Hippocampal formation (tissue), 2 donors: Measurements from ENCODE around the gene IL1RAPL1.
A peak's percentile ranks its signal among the peaks of the same experiment; 100 is the strongest.

Source experiments
- DNase-seq, 2 donors: peaks; one replicate each; lab custom pipeline; 2025; lab: John Stamatoyannopoulos, UW

The IL1RAPL1 gene

DNA sequence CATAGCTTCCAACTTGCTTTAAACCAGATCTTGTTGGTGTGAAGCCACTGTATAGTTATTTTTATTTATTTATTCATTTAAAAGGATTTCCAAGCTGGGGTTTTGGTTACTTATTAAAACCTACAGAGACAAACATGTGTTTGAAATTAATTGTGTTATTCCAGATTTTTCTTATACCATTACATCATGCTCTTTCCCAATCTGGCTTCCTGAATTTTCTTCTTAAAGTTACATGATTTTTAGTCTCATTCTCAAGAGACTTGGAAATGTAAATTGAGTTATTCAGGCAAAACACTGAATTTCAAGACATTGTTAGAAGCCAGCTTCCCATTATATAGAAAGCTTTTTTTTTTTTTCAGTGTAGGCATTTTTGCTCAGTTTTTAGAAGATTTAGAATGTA lies 381.9 kb downstream of the IL1RAPL1 start:
- no peak for DNase-seq

DNA sequence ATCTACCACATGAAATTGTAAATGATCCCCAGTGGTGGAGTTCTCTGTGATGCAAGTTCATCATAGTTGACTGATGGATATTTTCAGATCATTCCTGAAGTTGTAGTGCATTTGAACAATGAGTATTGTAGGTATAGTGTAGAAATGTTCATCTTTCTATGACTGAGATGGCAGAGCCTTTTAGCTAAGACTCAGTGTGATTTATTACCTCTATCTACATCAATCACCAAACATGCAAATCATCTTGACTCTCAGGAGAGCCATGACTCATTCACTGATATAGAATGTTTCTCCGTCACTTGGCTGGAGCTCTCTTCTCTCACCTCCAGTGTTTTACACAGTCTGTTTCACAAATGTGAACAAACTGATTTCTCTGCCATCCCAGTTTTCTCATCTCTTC lies 392.6 kb downstream of the IL1RAPL1 start:
- no peak for DNase-seq

DNA sequence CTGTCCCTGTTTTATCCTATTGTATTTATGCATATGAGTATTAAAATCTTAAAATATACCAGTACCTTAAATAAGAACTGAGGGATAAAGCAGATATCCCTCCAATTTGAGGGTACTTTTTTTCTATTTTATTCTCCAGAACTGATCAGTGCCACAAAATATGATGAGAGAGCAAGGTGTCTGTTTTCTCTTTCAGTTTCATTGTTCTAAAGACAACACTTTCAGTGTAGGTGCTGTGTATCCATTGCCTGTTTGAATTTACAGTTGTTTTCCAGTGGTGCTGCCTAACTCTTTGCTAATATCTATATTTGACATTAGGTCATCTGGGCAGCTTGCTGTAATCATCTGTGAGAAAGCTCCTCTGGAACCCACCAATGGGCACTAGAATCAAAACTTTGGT lies 394.7 kb downstream of the IL1RAPL1 start:
- no peak for DNase-seq

DNA sequence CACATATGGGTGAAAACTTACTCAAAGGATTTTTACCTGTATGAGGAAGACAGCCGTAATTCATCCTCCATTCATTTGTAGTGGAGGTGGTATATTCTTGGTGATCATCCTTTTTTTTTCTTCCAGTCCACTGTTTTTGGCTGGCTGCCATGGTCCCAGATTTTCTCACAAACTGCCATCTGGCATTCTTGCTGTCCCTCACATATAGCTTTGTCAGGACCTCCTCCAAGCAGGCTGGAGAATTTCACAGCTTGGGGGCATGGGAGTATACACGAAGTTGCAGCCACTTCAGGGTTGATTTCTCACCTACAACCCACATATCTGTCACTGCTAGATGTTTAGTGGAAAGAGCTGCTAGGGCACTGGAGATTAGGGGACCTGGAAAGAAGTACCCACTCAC lies 401.0 kb downstream of the IL1RAPL1 start:
- no peak for DNase-seq

DNA sequence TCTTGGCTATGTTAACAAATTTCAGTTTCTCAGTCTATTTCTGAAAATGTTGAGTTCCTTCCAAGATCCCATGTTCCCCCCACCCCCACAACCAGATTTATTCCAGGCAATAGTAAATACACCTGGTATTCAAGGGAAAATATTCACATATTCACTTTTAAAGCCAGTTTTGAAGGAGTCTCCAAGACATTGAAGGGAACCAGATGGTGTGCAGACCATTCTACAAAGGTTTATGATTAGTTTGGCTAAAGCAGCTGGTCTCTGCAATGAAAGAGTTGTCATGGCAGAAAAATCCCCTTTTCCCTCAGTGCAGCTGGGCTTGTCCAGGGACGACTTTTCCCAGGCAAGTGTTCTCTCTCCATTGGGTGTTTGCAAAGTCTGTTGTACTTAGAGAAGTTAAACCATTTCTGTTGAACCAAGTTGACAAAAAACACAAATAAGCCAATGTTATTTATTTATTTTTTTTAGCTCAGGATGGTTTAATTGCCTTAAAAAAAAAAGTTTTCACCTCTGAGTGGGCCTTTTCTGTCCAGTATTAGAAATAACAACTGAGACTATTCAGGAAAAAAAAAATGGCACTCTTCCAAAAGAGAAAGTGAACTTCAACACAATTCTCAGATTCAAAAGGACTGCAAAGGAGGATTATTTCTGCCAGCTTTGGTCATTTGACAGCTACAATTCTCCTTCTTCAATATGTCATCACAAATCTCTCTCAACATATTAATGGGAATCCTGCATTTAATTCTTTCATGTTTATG lies 410.6 kb downstream of the IL1RAPL1 start:
- no peak for DNase-seq

DNA sequence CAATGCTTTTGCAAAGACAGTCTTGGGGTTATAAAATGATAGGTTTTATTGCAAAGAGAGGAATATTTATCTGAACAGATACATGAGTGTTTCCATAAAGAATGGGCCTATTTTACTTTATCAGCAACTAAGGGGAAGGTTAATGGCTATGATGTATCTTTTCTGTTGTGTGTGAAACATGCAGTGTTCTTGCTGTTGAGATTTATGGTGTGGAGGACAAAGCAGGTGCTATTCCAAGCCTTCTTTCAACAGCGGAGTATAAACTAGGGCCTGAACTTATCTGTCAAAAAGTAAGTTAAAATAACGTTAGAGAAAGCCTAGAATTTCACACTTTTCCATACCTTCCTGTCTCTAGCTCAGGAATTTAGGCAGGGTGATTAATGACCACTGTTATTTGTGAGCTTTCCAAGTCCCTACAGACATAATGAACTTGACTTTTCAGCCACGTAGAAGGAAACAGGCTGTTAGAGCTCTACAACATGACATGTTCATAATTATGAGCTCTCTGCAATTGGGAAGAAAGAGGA lies 411.4 kb downstream of the IL1RAPL1 start:
- DNase-seq: no peak

DNA sequence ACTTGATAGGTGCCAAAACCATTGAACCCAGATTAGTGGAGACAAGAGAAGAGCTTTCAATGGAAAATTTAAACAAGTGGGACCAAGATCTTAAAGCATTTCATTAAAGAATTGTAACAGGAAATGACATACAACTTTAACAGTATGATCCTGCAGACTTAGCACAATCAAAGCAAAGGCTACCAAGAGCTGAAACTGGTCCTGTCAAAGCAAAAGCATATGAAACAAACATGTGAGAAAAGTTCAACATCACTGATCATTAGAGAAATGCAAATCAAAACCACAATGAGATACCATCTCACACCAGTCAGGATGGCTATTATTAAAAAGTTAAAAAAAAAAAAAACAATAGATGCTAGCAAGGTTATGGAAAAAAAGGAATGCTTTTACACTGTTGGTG lies 425.6 kb downstream of the IL1RAPL1 start:
- no peak for DNase-seq

DNA sequence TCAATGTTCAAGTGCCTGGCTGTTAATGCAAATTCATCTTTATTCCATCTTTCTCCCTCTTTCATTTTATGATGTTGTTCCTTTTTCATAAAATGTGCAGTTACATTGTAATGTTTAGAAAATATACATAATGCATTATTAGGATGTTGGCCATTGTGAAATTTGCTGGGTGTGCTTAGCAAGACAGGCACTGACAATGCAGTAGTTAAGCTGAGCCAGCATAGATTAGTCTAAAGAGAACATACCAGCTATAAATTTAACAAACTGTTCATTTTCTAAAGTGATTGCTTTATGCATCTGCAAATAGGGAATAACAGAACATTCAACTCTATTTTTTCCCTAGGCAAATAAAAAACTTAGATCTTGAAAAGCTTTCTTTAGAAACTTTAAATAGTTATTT lies 436.0 kb downstream of the IL1RAPL1 start:
- no peak for DNase-seq

DNA sequence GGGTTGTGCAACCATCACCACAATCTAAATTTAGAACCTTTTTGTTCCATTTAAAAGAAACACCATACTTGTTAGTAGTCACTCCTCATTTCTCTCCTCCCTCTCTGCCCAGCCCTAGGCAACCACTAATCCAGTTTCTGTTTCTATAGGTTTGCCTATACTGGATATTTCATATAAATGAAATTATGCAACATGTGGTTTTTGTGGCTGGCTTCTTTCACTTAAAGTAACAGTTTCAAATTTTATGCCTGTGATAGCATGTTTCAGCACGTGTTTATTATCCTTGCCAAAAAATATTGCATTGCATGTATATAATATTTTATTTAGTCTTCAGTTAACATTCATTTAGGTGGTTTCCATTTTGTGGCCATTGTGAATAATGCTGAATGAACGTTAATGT lies 437.6 kb downstream of the IL1RAPL1 start:
- no peak for DNase-seq

DNA sequence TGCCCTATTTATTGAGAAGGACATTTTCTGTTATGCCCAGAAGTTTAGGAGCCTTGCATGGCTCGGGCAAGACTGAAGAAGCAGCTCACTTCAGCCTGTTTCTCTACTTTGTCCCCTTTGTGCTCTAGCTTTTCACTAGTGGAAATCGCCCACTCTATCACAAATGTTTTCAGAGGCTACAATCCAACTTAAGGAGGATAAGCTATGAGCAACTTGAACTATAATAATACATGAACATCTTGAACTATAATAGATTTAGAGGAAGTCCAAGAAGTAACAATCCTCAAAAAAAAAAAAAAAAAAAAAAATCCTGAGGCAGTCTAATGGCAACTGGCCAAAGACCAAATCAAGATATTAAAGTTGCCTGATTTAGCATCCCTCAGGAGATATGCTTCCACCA lies 452.3 kb downstream of the IL1RAPL1 start:
- no peak for DNase-seq

DNA sequence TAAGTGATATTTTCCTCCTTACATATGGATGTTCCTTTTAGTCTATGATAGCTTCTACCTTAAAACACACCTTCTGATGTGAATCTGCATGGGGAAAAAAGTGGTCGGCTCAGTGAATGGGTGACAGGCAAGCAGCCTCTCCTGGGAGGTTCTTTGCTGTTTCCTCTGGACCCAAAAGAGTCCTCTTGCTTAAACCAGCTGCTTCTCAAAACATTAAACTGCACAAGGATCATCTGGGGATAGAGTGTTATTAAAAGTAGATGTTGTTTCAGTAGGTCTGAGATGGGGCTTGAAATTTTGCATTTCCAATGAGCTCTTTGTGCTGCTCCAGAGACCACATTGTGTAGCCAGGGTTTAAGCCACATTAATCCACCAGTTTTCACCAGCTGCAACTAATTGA lies 452.9 kb downstream of the IL1RAPL1 start:
- no peak for DNase-seq

DNA sequence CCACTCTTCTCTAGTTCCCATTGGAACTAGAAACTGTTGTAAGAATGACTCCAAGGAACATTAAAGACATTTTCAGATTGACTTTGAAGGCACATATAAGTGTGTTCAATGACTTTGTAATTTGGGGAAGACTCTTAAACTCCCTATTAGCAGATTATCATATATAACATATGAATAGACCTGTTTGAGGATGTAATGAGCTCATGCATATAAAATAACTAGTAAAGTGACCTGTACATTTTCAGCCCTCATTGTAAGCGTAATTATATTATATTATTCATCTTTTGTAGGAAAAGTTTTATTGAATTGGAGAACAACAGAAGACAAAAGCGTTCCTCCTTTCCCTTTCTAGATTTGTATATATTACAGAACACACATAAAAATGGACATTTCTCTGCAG lies 455.1 kb downstream of the IL1RAPL1 start:
- no peak for DNase-seq

DNA sequence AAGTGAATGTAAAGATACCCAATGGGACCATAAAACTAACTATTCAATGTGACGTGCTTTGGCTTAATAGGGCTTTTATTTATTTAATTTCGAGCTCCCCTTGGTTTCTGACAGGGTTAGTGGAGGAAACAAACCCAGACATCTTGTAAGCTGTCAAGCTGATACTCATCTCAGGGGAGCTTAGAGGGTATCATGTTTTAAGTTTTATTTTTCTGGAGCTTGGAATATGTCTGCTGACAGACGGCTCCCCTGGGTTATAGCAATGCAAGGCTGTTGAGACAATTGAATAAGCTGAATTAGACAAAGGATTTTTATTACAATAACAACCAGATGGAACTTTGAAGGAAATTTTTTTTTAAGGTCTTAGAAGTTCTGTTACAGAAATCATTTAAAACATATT lies 456.5 kb downstream of the IL1RAPL1 start:
- DNase-seq: no peak

DNA sequence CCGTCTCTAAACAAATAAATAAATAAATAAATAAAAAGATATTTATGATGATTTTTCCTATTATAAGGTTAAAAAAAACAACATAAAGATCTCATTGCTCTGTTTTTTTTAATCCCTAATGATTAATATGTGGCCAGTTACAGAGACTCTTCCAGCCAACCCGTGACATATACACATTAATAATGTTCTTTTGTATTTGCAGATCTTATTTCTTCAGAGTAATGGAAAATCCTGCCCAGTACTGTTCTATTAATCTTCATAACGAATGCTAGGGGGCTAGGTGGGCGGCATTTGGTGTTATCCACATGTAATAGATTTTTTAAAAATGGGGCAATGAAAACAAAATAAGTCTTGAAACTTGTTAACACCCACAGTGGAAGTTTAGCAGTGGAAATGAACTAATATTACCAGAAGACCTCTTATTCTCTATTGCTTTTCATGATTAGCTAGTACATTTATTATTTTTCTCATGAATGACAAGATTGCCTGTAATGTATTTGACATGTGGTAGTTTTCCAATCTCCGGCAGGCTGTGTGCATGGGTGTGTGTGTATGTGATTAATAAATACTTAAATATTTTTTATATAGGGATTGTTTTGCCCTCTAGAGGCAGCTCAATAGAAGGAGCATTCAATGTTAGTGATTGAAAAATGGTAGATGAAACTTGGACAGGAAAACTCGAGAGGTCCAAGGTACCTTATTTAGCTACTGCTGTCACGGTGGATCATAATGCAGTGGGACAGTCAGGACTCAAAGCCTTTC lies 457.4 kb downstream of the IL1RAPL1 start:
- no peak for DNase-seq

DNA sequence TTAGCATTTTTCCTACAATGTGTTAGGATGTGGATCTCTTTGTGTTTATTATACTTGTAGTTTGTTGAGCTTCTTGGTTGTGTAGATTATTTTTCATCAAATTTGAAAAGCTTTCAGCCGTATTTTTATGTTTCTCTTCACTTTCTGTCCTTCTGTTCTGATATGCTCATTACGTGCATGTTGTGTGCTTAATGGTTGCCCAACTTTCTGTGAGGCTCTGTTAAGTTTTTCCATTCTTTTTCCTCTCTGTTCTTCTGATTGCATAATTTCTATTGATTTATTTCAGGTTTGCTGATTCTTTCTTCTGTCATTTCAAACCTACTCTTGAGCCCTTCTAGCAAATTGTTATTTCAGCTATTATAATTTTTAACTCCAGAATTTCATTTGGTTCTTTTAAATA lies 478.2 kb downstream of the IL1RAPL1 start:
- DNase-seq: no peak

DNA sequence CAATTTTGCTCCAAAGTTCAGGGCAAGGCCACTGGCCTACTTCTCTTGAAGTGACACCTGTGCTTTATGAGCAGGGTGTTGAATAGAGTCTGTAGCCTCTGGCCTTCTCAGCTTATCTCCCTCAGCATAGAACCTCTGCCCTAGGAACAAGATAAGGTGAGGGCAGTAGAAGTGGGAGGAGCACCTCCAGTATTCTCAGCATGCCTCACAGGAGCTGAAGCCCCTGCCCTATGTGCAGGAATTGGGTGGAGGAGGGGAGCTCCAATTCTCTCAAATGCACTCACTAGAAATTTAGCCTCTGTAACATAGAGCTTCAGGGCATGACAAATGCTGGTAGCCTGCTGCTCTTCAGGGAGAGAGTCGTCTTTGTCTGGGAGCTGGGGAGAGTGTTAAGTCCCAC lies 479.3 kb downstream of the IL1RAPL1 start:
- no peak for DNase-seq

DNA sequence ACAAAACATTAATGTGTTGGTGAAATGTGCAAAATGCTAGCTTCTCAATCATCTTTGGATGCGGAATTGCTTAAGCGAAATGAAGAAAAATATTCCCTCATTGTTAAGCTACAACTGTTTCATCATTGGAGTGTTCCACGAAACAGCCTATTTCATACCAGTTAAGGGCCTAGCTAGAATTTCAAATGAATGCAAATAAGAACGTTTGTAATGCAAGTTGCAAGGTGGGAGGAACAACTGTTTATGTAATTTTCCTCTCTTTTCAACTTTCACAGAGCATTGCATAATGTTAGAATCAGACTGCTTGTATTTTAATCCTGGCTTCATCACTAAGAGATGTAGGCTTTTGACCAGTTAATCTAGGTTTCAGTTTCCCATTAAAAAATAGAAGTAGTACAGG lies 480.1 kb downstream of the IL1RAPL1 start:
- peak in 1 of 2 donors; percentile 3 for DNase-seq

DNA sequence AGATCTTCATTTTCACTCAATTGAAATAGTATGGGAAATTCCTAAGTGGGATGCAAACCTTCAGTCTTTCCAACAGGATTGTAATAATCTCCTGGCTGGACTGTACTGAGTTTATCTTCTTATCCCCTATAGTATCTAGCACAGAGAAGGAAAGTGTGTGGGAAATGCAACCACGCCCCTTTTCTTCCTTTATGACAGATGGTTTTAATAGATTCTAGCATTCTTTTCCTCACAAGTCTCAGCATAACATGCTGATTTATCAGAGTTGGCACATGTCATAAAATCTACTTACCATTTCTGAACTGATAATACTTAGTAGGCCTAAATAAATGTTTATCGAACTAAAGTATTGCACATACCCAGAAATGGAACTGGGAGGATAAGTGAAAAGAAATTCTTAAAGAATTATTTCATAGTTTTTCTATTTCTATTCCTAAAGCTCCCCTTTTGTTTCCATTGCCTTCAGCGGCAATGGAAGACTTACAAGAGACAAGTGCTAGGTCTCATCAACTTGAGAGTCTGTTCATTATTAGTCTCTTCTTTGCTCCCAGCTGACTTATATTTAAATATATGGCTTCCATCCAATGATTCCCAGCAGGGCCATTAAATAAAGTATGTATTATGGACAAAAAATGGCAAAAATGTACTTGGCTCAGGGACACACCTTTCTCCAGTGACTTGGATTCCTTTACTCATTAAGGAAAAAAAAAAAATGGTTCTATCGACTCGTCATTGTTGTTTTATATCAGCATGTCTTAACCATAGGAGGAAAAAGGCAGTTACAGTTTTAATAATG lies 484.5 kb downstream of the IL1RAPL1 start:
- no peak for DNase-seq

DNA sequence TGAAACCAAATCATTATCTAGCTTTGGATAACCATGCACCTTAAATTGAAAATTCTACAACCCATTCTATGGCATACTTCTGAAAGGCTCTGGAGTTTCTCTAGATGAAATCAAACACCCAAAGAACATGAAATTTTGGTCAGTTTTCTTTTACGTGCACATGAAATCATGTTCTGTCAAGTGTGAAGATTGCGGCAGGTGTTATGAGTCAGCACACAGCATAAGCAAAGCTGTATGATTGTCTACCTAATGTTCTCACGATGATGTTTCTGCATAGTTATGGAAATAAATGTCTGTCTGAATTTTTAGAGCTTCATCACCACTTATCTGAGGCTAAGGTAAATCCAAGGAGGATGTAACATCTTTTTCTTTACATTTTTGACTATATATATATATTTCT lies 495.3 kb downstream of the IL1RAPL1 start:
- no peak for DNase-seq

DNA sequence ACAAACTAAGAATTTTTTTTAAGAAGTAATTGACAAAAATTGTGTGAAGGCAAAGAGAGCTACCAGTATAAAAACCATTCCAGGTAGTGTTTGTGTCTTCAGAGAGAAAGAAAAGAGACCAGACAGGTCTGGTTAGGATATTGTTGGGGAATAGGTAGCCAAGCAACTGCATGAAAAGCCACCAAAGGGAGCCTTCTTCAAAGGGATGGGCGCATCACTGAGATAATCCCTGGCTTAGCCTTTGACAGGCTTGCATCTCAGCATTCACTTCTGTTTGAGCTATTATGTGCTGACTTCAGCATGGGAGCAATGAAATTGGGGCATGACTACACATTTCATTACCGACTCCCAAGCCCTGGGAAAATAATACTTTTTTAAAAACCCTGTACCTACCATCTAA lies 496.6 kb downstream of the IL1RAPL1 start:
- no peak for DNase-seq

DNA sequence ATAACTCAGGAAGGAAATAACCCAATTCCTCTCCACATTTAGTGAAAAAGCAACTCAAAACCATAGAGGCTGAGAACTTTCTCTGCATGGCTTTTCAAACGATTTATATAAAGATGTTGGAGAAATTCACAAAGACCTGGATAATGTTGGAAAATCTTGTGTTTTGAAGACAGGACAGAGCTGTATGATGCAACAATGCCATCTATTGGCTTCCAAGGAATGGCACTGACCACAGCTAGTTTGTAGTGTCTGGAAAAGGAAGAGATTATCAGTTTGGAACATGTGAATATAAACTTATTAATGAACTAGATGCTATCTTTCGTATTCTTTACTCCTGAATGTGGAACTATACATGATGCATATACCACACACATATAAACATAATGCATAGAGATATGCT lies 503.6 kb downstream of the IL1RAPL1 start:
- peak; percentile 0 to 48 for DNase-seq

DNA sequence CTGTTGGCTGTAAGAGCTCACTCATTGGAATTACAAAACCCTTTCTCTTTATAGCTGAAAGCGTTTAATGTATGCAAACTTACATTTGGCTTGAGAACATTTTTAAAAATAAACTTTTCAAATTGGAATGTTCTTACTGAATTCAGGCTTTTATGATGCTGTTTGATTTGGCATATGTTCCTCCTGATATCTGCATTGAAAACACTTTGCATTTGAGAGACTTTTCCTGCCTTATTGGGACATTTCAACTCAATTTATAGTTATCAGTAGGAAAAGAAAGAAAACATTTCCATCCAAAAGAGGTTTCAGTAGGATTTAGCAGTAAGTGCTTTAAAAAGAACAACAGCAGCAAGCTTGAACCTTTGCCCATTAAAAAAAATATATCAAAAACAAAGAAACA lies 520.0 kb downstream of the IL1RAPL1 start:
- DNase-seq: no peak

DNA sequence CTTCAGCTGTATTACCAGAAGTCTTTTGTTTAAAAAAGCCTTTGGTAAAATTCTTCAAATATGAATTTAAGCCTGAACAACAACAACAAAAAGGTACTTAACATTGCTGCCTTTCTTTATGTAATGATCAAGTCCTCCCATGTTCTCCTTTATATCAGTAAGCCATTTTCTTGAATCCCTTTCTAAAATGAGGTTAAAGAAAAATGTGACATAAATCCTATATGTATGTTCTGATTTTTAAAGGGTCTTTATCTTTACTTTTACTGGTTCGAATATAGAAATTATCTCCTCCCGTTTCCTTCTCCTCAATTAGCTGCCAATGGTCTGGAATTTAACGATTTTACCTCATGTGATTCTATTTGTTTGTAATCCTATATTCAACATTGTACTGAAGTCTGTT lies 522.8 kb downstream of the IL1RAPL1 start:
- DNase-seq: no peak
